A549 (cell line): ENCODE data around the gene DIPK1B. TPM values are rescaled to one million over a fixed set of nuclear protein-coding genes. Genes with fewer than 3 reads are reported as not detected.

Experiments
- ATAC-seq, 2 experiments: fragments of 200-7000 bp in 1 of 2; fragments of >200 bp in 1 of 2; cut with Nextera tagmentation in 1 of 2; cut with Tn5 transposase in 1 of 2; 3 replicates each; pipeline versions ENCODE4 v1.8.0 to v1.9.1; 2018 to 2020; ENCODE audit warnings: mild to moderate bottlenecking in 1 of 2, moderate library complexity in 1 of 2
- CTCF ChIA-PET: fragments of 300-600 bp; sonication (Branson Sonifier 250); formaldehyde crosslinking; extraction: SDS; loops from one replicate; lab custom pipeline; 2021; ENCODE audit warnings: antibody characterized with exemption, inconsistent platforms; lab: Yijun Ruan, JAX
- POLR2A ChIA-PET: fragments of 350-600 bp; formaldehyde crosslinking; extraction: SDS; loops from one replicate; lab custom pipeline; 2021; ENCODE audit warnings: antibody characterized with exemption, inconsistent platforms; lab: Yijun Ruan, JAX
- DNase-seq, 2 experiments: peaks; one replicate each; pipeline versions ENCODE4 v3.0.0 to v3.0.0-alpha.2; 2011 to 2016; ENCODE audit warnings: low read depth in 1 of 2, low spot score in 1 of 2
- FAIRE-seq: peaks from 2 replicates; lab custom pipeline; 2011; peaks lifted over from hg19 to GRCh38; lab: Jason Lieb, UNC
- H3K27ac ChIP-seq, 2 experiments: fragments of >200 bp; sonication (Bioruptor Twin); formaldehyde crosslinking; 3 replicates each; pipeline ENCODE4 v1.5.1; 2016 to 2017
- H3K4me1 ChIP-seq: fragments of >200 bp; sonication (Bioruptor Twin); formaldehyde crosslinking; 3 replicates; pipeline ENCODE4 v1.6.1; 2016
- H3K4me2 ChIP-seq: fragments of >200 bp; sonication (Bioruptor Twin); formaldehyde crosslinking; 3 replicates; pipeline ENCODE4 v1.6.1; 2016
- H3K4me3 ChIP-seq: fragments of >200 bp; sonication (Bioruptor Twin); formaldehyde crosslinking; 3 replicates; pipeline ENCODE4 v1.5.1; 2016
- H3K9me3 ChIP-seq: fragments of >200 bp; sonication (Bioruptor Twin); formaldehyde crosslinking; 3 replicates; pipeline ENCODE4 v1.6.1; 2016
- BHLHE40 ChIP-seq: IDR thresholded peaks from 2 replicates; pipeline ENCODE4 v1.6.1; 2012; ENCODE audit warnings: low read depth, low read length, inconsistent platforms
- CEBPB ChIP-seq, 2 experiments: fragments of >200 bp in 1 of 2; sonication (Bioruptor Twin) in 1 of 2; formaldehyde crosslinking in 1 of 2; IDR thresholded peaks; 2 replicates each; pipeline ENCODE4 v1.6.1; 2012 to 2016
- FOSB ChIP-seq: fragments of 250-450 bp; sonication (Bioruptor Pico); IDR thresholded peaks from 2 replicates; pipeline ENCODE4 v1.5.0; 2020; ENCODE audit warnings: mild to moderate bottlenecking, moderate library complexity
- FOSL2 ChIP-seq, 2 experiments: fragments of 450-650 bp in 1 of 2; fragments of >200 bp in 1 of 2; sonication (Bioruptor Twin) in 1 of 2; formaldehyde crosslinking; IDR thresholded peaks; 2 replicates each; pipeline versions ENCODE4 v1.5.0 to v1.6.1; 2016 to 2020; ENCODE audit warnings: mild to moderate bottlenecking in 1 of 2, moderate library complexity in 1 of 2
- HES2 ChIP-seq: fragments of >200 bp; sonication (Bioruptor Twin); formaldehyde crosslinking; IDR thresholded peaks from 2 replicates; pipeline ENCODE4 v1.6.1; 2016
- HEYL ChIP-seq: fragments of 250-450 bp; sonication (Bioruptor Pico); IDR thresholded peaks from 2 replicates; pipeline ENCODE4 v1.8.0; 2021; ENCODE audit warnings: mild to moderate bottlenecking, moderate library complexity
- HMGXB4 ChIP-seq: fragments of 250-450 bp; sonication (Bioruptor Pico); IDR thresholded peaks from 2 replicates; pipeline ENCODE4 v1.5.0; 2021; ENCODE audit warnings: mild to moderate bottlenecking, moderate library complexity, borderline replicate concordance
- KDM1A ChIP-seq: fragments of 200-600 bp; sonication (generic); IDR thresholded peaks from 2 replicates; pipeline ENCODE4 v1.6.1; 2016; ENCODE audit warnings: low read depth, mild to moderate bottlenecking
- MYC ChIP-seq: IDR thresholded peaks from 2 replicates; pipeline ENCODE4 v1.6.1; 2012; ENCODE audit warnings: mild to moderate bottlenecking, inconsistent platforms, low read length, improper control_type of control experiment, borderline replicate concordance
- PHF8 ChIP-seq: fragments of 200-600 bp; sonication (generic); IDR thresholded peaks from 2 replicates; pipeline ENCODE4 v1.6.1; 2016; ENCODE audit warnings: low read depth, mild to moderate bottlenecking, antibody characterized with exemption, moderate library complexity, borderline replicate concordance
- POLR2A ChIP-seq: IDR thresholded peaks from 2 replicates; pipeline ENCODE4 v1.6.1; 2012; ENCODE audit warnings: mild to moderate bottlenecking, low read length
- POLR2AphosphoS2 ChIP-seq: conservative IDR thresholded peaks from 2 replicates; pipeline ENCODE4 v1.6.1; 2012; ENCODE audit warnings: low read length, improper control_type of control experiment, inconsistent platforms
- SREBF2 ChIP-seq: fragments of 450-650 bp; IDR thresholded peaks from 2 replicates; pipeline ENCODE4 v1.6.1; 2014; ENCODE audit warnings: mild to moderate bottlenecking, moderate library complexity
- ZNF302 ChIP-seq: fragments of 250-450 bp; sonication (Bioruptor Pico); IDR thresholded peaks from 2 replicates; pipeline ENCODE4 v1.9.0; 2021; ENCODE audit warnings: inconsistent platforms, mild to moderate bottlenecking, moderate library complexity
- WGBS: methylation state at CpG from one replicate; pipeline ENCODE4 v1.1.6; 2017; ENCODE audit errors: missing lambda C conversion rate; 5-methylcytosine and 5-hydroxymethylcytosine counted together
- polyA plus RNA-seq, 4 experiments: library from polyadenylated mRNA; depleted of rRNA in 3 of 4; stranded (reverse); fragments of >200 nt; fragmentation: RNase III in 1 of 4; extraction: RNeasy Plus Mini Kit Qiagen cat#74134 plus additional on column Dnase treatment in 1 of 4; gene quantifications; 2 replicates in 3 of 4; 3 replicates in 1 of 4; pipeline ENCODE4 v1.2.3, GENCODE V29; 2011 to 2017

Gene DIPK1B
- polyA plus RNA-seq, 2 of the 4 experiments (the other 2 are of a cell fraction), result 6.7 TPM

GRCh38 chr9:136745389-136746154 is 33.2 kb downstream of the DIPK1B start:
- CTCF ChIA-PET, result interaction anchor here (0.8 to 11.9 kb wide), 5 partner anchors 9 to 25 kb away, joined by 3 to 79 read pairs (median 5); partner anchors contain the start of gene LCN8
- no peak for ATAC-seq
- Histone ChIP-seq H3K9me3 (no peaks in the 10 kb centered on the region), H3K4me2 (no peak overlapping the region), H3K27ac (no peak overlapping the region), H3K4me3 (no peak overlapping the region), H3K4me1 (no peaks in the 10 kb centered on the region)
- 81% methylated on average over 18 of the region's 23 CpGs for WGBS
- DNase-seq, result no peak
- no peak for FAIRE-seq
- POLR2A ChIA-PET, result interaction anchor here (0.6 kb wide), 1 partner anchor 13 kb away, joined by 5 read pairs; no protein-coding TSS in a partner anchor
- TF ChIP-seq POLR2AphosphoS2, result no peak
- no peak for TF ChIP-seq SREBF2
- no peak for TF ChIP-seq FOSL2 (IDR thresholded peaks at IDR 0.05)
- no peak for TF ChIP-seq FOSL2 (CRISPR knock-in tag; IDR thresholded peaks at IDR 0.05)
- TF ChIP-seq HES2, result no peak
- no peak for TF ChIP-seq PHF8
- TF ChIP-seq POLR2A, result no peak

- Histone ChIP-seq H3K4me2 (no peak overlapping the region), H3K27ac (no peak overlapping the region), H3K9me3 (peaks cover under 1% of the 10 kb centered on the region; the same call in 2 of the 3 replicates), H3K4me3 (no peak overlapping the region), H3K4me1 (no peaks in the 10 kb centered on the region)
- TF ChIP-seq BHLHE40, result no peak
- CTCF ChIA-PET, result interaction anchor here (11.9 kb wide), 1 partner anchor 14 kb away, joined by 79 read pairs; the partner anchor contains the start of gene LCN8
- 58% methylated on average over 4 of the region's 22 CpGs for WGBS
- no peak for ATAC-seq
- FAIRE-seq, result no peak
- no peak for DNase-seq
- POLR2A ChIA-PET, result no interaction called here
Measured at GRCh38 chr9:136746155-136746490, 33.8 kb downstream of the DIPK1B start.

DNA sequence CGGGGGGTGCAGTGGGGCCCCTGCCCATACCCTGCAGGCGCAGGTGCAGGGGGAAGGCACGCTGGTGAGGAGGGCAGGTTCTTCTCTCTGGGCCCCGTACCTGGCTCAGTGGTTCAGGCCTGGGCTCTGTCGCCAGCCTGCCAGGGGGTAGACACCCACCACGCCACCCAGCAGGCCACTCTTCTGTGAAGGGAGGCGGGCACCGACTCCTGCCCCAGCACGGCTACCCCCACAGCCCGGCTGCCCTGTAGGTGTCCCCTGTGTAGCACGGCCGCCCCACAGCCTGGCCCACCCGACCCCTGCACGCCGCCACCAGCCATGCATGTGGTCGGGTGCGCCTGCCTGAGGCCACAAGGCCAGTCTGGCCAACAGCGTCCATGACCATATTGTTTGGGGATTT is 34.2 kb downstream of the DIPK1B start:
- CTCF ChIA-PET, result interaction anchor here (1.4 to 11.9 kb wide), 2 partner anchors 13 to 19 kb away, joined by 3 to 79 read pairs; partner anchors contain the start of gene LCN8
- no peak overlapping the region for H3K27ac ChIP-seq
- H3K4me3 ChIP-seq, result no peak overlapping the region
- TF ChIP-seq FOSL2 (IDR thresholded peaks at IDR 0.05) (no peak), FOSL2 (CRISPR knock-in tag; IDR thresholded peaks at IDR 0.05) (no peak), HEYL (CRISPR knock-in tag) (no peak), KDM1A (no peak), ZNF302 (CRISPR knock-in tag) (no peak), MYC (no peak), HMGXB4 (CRISPR knock-in tag) (no peak)
- DNase-seq (no peak), FAIRE-seq (no peak), ATAC-seq (no peak)
- no peak overlapping the region for H3K4me2 ChIP-seq
- POLR2A ChIA-PET, result interaction anchor here (1.1 kb wide), 1 partner anchor 18 kb away, joined by 3 read pairs; no protein-coding TSS in a partner anchor
- WGBS, result 79% methylated on average over 7 of the region's 18 CpGs
- H3K4me1 ChIP-seq, result no peaks in the 10 kb centered on the region
- H3K9me3 ChIP-seq, result peaks cover 5% of the 10 kb centered on the region; the same call in 2 of the 3 replicates

DNA sequence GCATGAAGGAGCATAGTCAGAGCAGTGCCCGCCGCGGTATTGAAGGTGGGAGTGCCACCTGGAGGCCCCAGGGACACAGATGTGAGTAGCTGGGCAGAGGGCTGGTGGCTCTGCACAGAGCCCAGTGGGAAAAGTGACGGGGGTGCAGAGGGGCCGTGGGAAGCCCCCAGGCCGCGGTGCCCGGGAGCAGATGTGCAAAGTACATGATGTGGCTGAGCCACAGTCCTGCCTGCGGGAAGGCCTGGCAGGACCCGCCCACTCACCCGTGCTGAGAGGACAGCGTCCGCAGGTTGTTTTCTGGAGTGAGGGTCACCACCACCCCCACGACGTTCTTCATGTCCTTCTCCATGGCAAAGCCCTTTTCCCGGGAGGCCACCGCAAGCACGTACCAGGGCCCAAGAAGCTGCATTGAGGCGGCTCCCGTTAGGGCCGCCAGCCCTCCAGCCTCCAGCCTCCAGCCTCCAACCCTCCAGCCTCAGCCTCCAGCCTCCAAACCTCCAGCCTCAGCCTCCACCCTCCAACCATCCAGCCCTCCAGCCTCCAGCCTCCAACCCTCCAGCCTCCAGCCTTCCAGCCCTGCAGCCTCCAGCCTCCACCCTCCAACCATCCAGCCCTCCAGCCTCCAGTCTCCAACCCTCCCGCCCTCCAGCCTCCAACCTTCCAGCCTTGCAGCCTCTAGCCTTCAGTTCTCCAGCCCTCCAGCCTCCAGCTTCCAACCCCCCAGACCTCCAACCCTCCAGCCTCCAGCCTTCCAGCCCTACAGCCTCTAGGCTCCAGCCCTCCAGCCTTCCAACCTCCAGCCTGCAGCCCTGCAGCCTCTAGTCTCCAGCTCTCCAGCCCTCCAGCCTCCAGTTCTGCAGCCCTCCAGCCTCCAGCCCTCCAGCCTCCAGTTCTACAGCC is 35.0 kb downstream of the DIPK1B start:
- no peaks in the 10 kb centered on the region for H3K4me1 ChIP-seq
- TF ChIP-seq CEBPB (IDR thresholded peaks at IDR 0.05) (no peak), FOSB (CRISPR knock-in tag) (no peak)
- ChIA-PET POLR2A (interaction anchor here (1.1 kb wide), 1 partner anchor 19 kb away, joined by 3 read pairs; no protein-coding TSS in a partner anchor), CTCF (interaction anchor here (1.0 to 11.9 kb wide), 4 partner anchors 12 to 41 kb away, joined by 3 to 79 read pairs (median 4); partner anchors contain the start of gene LCN8)
- DNase-seq (no peak), ATAC-seq (no peak), FAIRE-seq (no peak)
- no peak overlapping the region for H3K27ac ChIP-seq
- H3K9me3 ChIP-seq, result peaks cover 13% of the 10 kb centered on the region
- WGBS, result 76% methylated on average over 22 of the region's 22 CpGs
- H3K4me3 ChIP-seq, result no peak overlapping the region
- H3K4me2 ChIP-seq, result no peak overlapping the region
